GM21717 (cell line): ENCODE results near the gene MSANTD1.

Experiments used
- ATAC-seq: cut with Tn5 transposase; IDR thresholded peaks from one replicate; pipeline ENCODE4 v1.9.1; 2021; ENCODE audit warnings: mild to moderate bottlenecking, moderate library complexity; ENCODE audit not compliant: unreplicated experiment

Gene MSANTD1

DNA sequence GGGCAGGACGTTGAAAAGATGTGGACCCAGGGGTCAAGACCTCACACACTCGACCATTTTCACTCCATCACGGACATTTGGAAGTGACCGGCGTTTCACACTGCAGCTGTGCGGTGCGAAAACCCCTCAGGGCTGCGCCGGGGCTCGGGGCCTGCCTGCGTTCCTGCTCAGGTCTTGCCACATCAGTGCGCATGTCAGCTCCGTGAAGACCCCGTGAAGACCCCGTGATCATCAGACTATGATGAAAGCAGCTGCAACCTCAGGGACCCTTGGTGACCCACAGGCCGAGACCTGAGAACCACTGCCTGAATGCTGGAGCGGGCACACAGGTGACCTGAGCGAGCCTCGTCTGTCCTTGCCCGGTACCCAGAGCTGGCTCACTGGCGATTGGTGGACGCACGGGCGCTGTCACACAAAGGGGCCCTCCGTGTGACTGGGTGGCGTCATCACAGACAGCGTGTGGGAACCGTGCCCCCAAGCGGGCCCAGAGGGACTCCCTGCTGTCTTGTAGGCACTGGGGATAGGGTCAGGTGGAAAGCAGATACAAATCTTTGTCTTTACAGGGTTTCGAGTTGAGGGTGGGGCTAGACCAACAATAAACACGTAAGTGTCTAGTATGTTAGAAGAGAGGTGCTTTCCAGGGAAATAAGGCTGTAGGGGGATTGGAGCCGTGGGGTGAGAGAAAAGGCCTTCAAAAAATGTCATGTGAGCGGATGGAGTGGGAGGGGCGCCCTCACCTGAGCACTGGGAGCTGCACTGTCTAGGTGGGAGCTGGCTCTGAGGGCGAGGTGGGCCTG, 12.7 kb downstream of the MSANTD1 start:
- no peak for ATAC-seq

DNA sequence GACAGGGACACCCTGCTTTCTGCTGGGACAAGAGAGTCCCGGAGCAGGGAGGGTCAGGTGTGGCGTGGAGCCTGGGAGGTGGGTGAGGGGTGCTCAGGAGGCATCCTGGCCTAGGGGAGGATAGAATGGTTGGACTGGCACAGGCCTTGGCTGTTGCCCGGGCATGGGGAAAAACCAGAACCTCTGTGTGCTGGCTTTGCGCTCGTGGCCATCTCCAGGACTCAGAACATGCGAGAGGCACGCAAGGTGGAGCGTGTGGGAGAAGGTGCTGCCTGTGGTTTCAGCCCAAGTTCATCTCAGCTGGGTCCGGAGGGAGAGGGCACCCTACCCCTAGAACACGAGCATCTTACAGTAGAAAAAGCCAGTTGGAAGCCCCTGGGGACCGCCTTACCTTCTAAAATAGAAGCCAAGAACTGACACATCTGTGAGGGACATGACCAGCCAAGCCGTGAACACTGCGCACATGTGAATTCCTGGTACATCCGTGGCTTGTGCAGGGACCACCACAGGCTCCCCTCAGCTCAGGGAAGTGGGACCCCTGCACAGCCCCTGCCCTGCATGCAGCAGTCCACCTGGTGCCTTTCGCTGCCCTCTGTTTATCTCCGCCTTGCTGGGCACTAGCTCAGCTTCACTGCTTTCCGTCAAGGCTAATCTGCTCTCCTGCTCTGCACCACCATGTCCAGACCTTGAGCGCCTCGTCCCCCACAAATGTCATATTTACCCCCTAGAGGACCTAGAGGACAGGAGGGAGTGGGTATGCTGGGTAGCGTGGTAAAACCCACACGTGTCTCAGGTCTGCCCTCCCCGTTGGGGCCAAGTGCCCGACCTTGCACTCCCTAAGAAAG, 13.5 kb downstream of the MSANTD1 start:
- no peak for ATAC-seq

DNA sequence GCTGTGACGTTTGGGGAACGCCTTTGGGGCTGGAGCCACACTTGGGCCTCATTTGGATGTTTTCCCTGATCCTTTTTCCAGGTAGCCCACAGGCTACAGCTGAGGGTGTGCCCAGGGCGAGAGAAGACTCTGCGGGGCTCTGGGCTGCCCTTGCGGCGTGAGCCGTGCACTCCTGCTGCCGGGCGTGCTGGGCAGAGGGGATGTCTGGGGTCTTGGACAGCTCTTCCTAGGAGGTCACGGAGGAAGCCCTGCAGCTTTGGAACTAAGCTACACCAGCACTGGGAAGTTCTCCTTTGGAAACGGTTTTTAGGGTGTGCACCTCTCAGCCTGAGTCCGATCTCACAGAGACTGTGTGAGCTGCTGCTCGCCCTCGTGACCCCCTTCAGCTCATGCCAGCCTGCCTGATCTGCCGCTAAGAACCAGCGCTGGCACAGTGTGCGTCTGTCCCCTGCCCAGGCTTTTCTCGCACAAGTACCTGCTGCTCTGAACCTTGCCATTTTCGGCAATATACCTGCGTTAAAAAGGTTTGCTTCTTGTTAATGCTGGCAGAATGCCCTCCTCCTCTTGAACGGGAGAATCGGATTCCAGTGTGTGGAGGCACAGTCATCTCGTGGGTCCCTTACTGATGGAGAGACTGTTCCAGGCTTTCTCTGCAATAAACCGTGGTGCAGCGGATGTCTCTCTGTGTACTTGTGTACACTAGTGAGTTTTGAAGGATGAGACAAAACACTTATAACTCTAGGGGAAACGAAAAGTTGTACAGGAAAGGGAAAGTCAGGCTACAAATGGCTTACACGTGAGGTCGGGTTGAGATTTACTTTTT, 14.3 kb downstream of the MSANTD1 start:
- no peak for ATAC-seq

- ATAC-seq: no peak
Measured at GRCh38 chr4:3263876-3264193, 14.9 kb downstream of the MSANTD1 start.

GRCh38 chr4:3266076-3266475, 17.1 kb downstream of the MSANTD1 start:
- no peak for ATAC-seq

DNA sequence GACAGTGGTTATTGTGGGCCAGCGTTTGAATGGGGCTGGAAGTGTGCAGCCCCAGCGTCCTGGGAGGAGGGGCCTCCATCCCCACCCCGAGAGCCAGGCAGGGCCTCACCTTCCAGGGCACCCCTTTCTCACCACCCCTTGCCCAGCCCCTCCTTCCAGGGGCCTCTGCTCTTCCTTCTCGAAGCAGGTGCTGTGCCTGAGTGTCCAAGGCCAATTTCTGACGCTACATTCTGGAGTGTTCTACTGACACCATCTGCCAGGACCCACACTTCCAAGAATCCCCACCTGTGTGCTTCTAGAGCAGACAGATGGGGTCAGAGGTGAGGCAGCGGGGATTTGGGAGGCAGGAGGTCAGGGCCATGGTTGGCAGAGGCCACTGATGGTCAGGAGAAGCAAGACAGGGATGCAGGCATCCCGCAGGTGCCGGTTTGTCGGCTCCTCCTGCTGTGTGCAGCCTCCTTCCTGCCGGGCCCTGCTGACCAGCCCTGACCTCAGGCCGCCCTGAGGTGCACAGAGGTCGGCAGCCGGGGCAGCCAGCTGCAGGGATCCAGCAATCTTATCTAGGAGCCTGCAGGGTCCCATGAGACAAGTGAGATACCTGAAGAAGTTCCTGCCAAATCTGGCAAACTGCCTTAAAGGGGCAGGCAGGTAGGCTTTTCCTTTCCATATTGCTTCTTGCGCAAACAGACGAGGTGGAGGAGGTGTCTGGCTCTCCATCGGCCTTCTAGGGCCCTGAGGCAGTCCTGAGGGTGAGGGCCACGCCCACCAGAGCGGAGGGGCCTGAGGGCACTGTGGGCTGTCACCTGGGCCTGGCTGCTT, 18.8 kb downstream of the MSANTD1 start:
- no peak for ATAC-seq

- ATAC-seq: no peak
Measured at GRCh38 chr4:3268395-3269104, 19.6 kb downstream of the MSANTD1 start.

DNA sequence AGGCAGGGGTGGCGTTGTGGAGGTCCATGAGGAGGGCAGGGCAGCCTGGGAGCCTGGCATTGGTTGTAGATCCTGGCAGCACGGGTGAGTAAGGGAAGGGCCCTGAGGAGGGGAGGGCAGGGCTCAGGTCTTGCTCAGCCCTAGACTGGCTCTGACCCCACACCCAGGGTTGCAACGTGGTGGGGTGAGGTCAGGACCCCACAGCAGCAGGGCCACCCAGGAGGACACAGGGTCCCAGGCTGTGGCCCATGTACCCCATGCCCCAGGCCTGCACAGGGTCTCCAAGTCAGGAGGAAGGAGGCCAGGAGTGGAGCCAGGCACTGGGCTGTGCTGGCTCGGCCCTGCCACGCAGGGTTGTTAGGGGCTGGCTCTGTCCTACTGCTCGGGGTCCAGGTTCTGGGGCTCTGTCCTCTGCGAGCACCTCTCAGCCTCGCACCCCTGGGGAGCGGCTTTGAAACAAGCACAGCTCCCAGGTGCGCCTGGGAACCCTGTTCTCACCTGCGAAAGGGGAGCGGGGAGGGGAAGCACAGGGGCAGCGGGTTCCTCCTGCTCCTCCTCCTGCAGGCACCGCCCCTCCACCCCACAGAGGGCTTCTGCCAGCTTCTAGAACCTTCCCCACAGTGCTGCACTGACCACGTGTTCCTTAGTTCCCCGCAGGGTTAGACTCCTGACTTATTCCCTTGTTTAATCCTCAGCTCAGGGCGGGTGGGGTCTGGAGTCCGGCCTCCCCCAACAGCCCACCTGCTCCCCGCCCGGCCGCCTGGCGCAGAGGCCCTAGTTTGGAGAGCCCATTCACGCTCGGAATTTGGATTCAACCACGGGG, 20.4 kb downstream of the MSANTD1 start:
- no peak for ATAC-seq

GRCh38 chr4:3269991-3270611, 21.1 kb downstream of the MSANTD1 start:
- ATAC-seq: no peak

DNA sequence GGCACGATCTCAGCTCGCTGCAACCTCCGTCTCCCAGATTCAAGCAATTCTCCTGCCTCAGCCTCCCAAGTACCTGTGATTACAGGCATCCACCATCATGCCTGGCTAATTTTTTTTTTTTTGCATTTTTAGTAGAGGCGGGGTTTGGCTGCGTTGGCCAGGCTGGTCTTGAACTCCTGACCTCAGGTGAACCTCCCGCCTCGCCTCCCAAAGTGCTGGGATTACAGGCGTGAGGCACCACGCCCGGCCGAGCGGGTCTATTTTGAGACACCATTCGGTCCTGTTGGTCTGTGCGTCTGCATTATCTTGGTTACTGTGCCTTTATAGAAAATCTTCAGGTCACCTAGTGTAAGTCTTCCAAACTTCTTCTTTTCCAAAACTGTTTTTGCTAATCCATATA, 22.2 kb downstream of the MSANTD1 start:
- ATAC-seq: no peak

DNA sequence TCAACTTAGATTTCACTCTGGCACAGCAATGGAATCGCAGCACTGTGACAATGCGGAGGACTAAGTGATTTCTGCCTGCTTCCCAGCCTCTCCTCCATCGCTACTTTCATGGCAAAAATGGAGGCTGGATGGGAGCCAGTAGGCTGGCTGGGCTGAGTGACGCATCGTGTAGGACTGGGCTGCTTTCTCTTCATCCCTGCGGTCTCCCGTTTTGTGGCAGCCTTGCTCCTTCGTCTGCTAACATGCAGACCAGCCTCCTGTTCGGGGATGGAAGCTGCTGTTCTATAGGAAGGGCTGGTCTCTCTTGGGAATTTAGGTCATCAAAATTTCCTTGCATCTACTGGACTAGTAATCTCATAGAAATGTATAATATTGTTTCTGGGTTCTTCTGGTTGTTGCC, 28.0 kb downstream of the MSANTD1 start:
- no peak for ATAC-seq

DNA sequence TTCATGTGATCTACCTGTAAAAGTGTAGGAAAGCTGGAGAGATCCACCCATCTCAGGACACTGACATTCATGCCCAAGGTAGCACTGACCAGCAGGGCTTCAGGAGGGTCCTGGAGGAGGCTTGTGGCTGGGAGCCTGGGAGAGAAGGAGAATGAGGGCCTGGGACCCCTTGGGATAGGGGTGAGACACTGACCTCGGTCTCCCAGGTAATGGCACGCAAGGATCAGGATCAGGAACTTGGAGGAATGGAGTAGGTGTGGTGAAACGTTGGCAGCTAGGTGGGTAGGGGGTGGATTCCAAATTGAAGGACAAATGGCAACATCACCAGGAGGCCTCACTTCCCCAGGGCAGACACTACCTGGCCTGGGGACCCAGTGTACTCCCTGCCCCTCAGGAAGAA, 31.5 kb downstream of the MSANTD1 start:
- no peak for ATAC-seq

DNA sequence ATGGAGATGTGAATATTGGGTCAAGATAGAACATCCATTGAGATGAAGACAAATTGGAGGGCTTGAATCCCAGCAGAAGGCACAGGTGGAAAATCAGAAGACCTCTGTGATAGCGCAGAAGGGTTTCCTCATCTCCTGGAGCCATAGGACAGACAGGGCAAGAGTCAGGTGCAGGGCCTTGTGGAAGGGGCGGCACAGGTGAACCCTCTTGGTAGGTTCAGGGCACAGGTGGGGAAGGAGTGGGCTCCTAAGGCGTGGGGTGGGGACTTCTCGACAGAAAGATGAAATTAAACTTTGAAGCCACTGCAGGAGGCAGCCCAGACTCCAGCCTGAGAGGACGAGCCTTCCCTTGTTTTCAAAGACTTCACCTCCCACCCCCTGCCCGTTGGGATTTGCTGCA, 34.5 kb downstream of the MSANTD1 start:
- no peak for ATAC-seq

DNA sequence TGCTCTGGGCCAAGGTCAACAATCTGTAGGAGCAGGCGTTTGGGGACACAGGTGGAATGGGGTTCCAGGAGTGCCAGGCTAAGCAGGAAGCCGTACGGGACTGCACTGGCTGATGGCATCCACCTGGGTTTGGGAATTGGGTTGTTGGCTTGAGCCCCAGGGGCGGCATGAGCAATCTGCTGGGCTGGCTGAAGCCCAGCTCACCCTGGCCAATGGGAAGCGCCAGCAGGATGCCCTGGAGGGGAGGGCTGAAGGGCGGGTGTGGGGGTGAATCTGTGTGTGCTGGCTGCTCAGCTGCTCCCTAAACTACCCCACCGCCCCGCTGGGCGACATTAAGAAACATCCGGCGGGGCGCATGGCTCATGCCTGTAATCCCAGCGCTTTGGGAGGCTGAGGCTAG, 35.0 kb downstream of the MSANTD1 start:
- no peak for ATAC-seq

DNA sequence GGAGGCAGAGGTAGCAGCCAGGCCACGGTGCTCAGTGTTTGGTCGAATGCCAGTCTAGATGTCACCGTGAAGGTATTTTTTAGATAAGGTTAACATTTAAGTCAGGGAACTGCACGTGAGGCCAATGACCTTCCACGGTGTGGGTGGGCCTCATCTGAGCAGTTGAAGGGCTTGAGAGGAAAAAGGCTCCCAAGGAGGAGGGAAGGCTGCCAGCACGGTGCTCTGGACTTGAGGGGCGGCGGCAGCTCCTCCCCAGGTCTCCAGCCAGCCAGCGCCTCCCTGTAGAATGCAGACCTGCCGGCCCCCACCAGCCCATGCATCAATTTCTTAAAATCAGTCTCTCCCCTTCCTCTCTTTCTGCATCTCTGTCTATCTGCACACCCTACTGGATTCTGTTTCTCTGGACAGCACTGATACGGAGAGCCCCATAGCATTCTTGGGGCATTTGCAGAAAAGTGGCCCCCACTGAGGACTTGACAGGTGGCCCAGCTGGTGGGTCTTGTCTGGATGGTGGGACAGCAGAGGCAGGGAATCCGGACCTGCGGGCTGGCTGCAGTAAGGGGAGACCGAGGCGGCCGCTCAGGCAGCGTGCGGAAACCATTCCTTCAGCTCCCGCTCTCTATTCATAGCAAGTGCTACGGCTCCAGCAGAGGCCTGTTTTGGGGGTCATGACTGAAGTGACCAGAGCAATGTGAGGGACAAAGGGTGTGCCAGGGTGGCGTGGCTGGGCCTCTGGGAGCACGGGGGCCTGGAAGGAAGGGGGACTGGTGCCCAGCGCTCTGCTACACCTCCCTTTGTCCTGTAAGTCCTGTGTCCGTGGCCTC, 36.0 kb downstream of the MSANTD1 start:
- ATAC-seq: no peak

GRCh38 chr4:3285558-3286334, 36.8 kb downstream of the MSANTD1 start:
- peak; percentile 82 for ATAC-seq
